ENCODE data around the gene CDH4. TPM values are rescaled to one million over a fixed set of nuclear protein-coding genes. Genes with fewer than 3 reads are reported as not detected.
"Not testable (repeated sequence)": the region's sequence is repeated elsewhere in the genome, so short reads cannot be mapped to it uniquely, and the experiment has no call there.

The CDH4 gene
- total RNA-seq, 2 experiments from 2014 or later, result 0.10 to 0.15 TPM

GRCh38 chr20:61399433-61399832, 147.4 kb downstream of the CDH4 start:
- Mint-ChIP-seq H3K27ac (no peak overlapping the region), H3K4me3 (no peak overlapping the region), H3K4me1 (ENCODE audit: low read depth) (no peaks in the 10 kb centered on the region), H3K36me3 (ENCODE audit: low read depth) (no peaks in the 10 kb centered on the region), H3K27me3 (ENCODE audit: low read depth) (no peaks in the 10 kb centered on the region), H3K9me3 (no peaks in the 10 kb centered on the region)
- intact Hi-C loops (cut with micrococcal nuclease), result no loop called here
- CTCF ChIA-PET, result no interaction called here
- no peak for DNase-seq

GRCh38 chr20:61400499-61400898, 148.4 kb downstream of the CDH4 start:
- intact Hi-C loops (cut with micrococcal nuclease), result no loop called here
- Mint-ChIP-seq H3K27ac (no peak overlapping the region), H3K36me3 (ENCODE audit: low read depth) (no peaks in the 10 kb centered on the region), H3K9me3 (no peaks in the 10 kb centered on the region), H3K4me1 (ENCODE audit: low read depth) (no peaks in the 10 kb centered on the region), H3K27me3 (ENCODE audit: low read depth) (no peaks in the 10 kb centered on the region), H3K4me3 (no peak overlapping the region)
- no peak for DNase-seq
- CTCF ChIA-PET, result no interaction called here

- CTCF ChIA-PET, result no interaction called here
- Mint-ChIP-seq H3K4me1 (ENCODE audit: low read depth) (no peaks in the 10 kb centered on the region), H3K27me3 (ENCODE audit: low read depth) (no peaks in the 10 kb centered on the region), H3K4me3 (no peak overlapping the region), H3K9me3 (peaks cover 3% of the 10 kb centered on the region), H3K27ac (no peak overlapping the region), H3K36me3 (ENCODE audit: low read depth) (no peaks in the 10 kb centered on the region)
- DNase-seq, result no peak
- intact Hi-C loops (cut with micrococcal nuclease), result no loop called here
Observed at GRCh38 chr20:61404303-61404702, 152.2 kb downstream of the CDH4 start.

- Mint-ChIP-seq H3K4me3 (no peak overlapping the region), H3K4me1 (ENCODE audit: low read depth) (no peaks in the 10 kb centered on the region), H3K36me3 (ENCODE audit: low read depth) (no peaks in the 10 kb centered on the region), H3K27me3 (ENCODE audit: low read depth) (no peaks in the 10 kb centered on the region), H3K9me3 (peaks cover 3% of the 10 kb centered on the region), H3K27ac (no peak overlapping the region)
- intact Hi-C loops (cut with micrococcal nuclease), result no loop called here
- CTCF ChIA-PET, result interaction anchor here (0.6 kb wide), 1 partner anchor 1064 kb away, joined by 3 read pairs; no protein-coding TSS in a partner anchor
- no peak for DNase-seq
Observed at GRCh38 chr20:61405007-61405406, 152.9 kb downstream of the CDH4 start.

DNA sequence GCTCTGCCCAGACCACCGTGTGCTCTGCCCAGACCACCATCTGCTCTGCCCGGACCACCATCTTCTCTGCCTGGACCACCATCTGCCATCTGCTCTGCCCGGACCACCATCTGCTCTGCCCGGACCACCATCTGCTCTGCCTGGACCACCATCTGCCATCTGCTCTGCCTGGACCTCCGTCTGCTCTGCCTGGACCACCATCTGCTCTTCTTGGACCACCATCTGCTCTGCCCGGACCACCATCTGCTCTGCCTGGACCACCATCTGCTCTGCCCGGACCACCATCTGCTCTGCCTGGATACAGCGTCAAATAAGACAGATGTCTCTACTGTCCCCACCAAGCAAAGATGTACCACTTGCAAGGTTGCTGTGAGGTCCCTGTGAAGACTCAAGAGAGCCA, 154.7 kb downstream of the CDH4 start:
- DNase-seq; intact Hi-C loops (cut with micrococcal nuclease); H3K27me3 Mint-ChIP-seq (ENCODE audit: low read depth); H3K27ac Mint-ChIP-seq; H3K9me3 Mint-ChIP-seq; CTCF ChIA-PET; H3K4me3 Mint-ChIP-seq; H3K36me3 Mint-ChIP-seq (ENCODE audit: low read depth); H3K4me1 Mint-ChIP-seq (ENCODE audit: low read depth): not testable (repeated sequence)

DNA sequence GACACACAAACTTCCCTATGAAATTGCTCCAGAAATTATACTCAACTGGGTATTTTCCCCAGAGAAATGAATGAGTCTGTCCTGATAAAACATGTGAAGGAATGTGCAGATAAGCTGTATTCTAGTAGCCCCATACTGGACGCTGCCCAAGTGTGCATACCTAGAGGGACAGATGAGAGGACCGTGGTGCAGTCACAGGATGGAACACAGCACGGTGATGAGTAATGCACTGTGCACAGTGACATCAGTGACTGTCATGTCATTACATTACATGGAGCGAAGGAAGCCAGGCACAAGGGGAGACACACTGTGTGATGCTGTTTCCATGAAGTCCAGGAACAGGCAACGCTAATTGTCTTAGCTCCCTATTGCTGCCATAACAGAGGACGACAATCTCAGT, 155.5 kb downstream of the CDH4 start:
- H3K27me3 Mint-ChIP-seq (ENCODE audit: low read depth), result no peaks in the 10 kb centered on the region
- H3K36me3 Mint-ChIP-seq (ENCODE audit: low read depth), result no peaks in the 10 kb centered on the region
- CTCF ChIA-PET, result no interaction called here
- no peak for DNase-seq
- intact Hi-C loops (cut with micrococcal nuclease), result no loop called here
- H3K4me1 Mint-ChIP-seq (ENCODE audit: low read depth), result no peaks in the 10 kb centered on the region
- H3K4me3 Mint-ChIP-seq, result no peak overlapping the region
- no peak overlapping the region for H3K27ac Mint-ChIP-seq
- peaks cover 3% of the 10 kb centered on the region for H3K9me3 Mint-ChIP-seq

- no peaks in the 10 kb centered on the region for H3K27me3 Mint-ChIP-seq (ENCODE audit: low read depth)
- H3K36me3 Mint-ChIP-seq (ENCODE audit: low read depth), result no peaks in the 10 kb centered on the region
- no peaks in the 10 kb centered on the region for H3K4me1 Mint-ChIP-seq (ENCODE audit: low read depth)
- DNase-seq, result no peak
- peaks cover 3% of the 10 kb centered on the region for H3K9me3 Mint-ChIP-seq
- no peak overlapping the region for H3K27ac Mint-ChIP-seq
- CTCF ChIA-PET, result no interaction called here
- no peak overlapping the region for H3K4me3 Mint-ChIP-seq
- intact Hi-C loops (cut with micrococcal nuclease), result no loop called here
Observed at GRCh38 chr20:61408951-61409740, 157.1 kb downstream of the CDH4 start.

DNA sequence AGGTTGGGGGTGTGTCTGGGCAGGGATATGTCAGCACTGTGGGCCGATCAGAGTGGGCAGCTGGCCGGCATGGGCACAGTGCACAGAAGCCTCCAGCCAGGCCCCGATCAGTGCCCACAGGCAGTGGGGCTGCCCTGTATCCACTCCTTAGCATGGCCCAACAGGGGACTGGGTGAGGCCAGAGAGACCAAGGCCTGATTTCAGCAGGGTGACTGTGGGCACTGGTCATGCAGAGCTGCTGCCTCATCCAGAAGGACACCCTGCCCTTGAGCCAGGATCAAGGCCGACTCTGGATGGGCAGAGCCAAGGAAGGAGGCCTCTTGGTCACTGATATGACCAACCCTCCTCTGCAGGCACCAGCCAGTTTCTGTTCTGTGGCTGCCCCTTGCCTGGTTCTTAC, 159.7 kb downstream of the CDH4 start:
- no peaks in the 10 kb centered on the region for H3K4me1 Mint-ChIP-seq (ENCODE audit: low read depth)
- peaks cover 2% of the 10 kb centered on the region for H3K9me3 Mint-ChIP-seq
- no peak for DNase-seq
- no peaks in the 10 kb centered on the region for H3K36me3 Mint-ChIP-seq (ENCODE audit: low read depth)
- no peaks in the 10 kb centered on the region for H3K27me3 Mint-ChIP-seq (ENCODE audit: low read depth)
- intact Hi-C loops (cut with micrococcal nuclease), result no loop called here
- CTCF ChIA-PET, result no interaction called here
- H3K27ac Mint-ChIP-seq, result no peak overlapping the region
- H3K4me3 Mint-ChIP-seq, result no peak overlapping the region

DNA sequence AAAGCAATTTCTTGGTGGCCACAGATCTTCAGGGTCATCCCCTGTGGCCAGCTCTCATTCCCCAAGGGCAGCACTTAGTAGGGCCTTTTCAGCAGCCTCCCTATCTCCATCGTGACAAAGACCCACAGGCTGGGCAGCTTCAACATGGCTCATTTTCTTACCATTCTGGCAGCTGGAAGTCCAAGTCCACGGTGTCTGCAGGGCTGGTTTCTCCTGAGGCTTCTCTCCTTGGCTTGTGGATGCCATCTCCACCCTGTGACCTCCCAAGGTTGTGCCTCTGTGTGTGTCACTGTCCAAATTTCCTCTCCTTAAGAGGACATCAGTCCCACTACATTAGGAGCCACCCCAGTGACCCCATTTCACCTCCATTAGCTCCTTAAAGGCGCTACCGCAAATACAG, 161.7 kb downstream of the CDH4 start:
- intact Hi-C loops (cut with micrococcal nuclease), result no loop called here

DNA sequence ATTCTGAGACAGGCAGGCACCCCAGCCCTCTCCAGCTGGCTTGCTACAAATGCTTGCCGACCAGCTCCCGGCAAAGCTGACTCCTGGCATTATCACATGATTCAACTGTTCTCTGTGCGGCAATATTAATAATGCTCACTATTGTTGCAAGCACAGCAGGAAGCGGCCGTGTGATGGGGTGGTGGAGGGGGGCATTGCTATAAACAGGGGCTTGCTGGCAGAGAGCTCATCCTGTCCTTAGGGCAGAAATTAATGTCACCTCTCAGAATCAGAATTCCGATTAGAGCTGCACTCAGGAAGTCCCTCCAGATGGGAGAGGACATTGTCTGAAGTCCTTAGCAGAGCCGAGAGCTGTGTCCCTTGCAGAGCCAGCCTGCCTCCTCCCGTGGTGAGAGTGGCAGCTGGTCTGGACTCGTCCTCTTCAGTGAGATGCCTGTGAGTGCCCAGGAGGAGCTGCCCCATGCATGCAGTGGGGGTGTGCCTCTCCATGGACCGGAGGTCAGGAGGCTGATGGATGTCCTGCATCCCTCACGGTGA, 162.5 kb downstream of the CDH4 start:
- Mint-ChIP-seq H3K4me3 (no peak overlapping the region), H3K4me1 (ENCODE audit: low read depth) (no peaks in the 10 kb centered on the region), H3K27ac (no peak overlapping the region), H3K27me3 (ENCODE audit: low read depth) (no peaks in the 10 kb centered on the region), H3K36me3 (ENCODE audit: low read depth) (no peaks in the 10 kb centered on the region), H3K9me3 (no peaks in the 10 kb centered on the region)
- DNase-seq, result no peak
- CTCF ChIA-PET, result no interaction called here
- intact Hi-C loops (cut with micrococcal nuclease), result no loop called here

More for the DNA sequence above, 161.7 kb downstream of the CDH4 start:
- Mint-ChIP-seq H3K4me1 (ENCODE audit: low read depth) (no peaks in the 10 kb centered on the region), H3K9me3 (no peaks in the 10 kb centered on the region), H3K36me3 (ENCODE audit: low read depth) (no peaks in the 10 kb centered on the region), H3K27me3 (ENCODE audit: low read depth) (no peaks in the 10 kb centered on the region), H3K27ac (no peak overlapping the region), H3K4me3 (no peak overlapping the region)
- DNase-seq, result no peak
- CTCF ChIA-PET, result no interaction called here

GRCh38 chr20:61416546-61416945, 164.5 kb downstream of the CDH4 start:
- H3K9me3 Mint-ChIP-seq, result no peaks in the 10 kb centered on the region
- H3K36me3 Mint-ChIP-seq (ENCODE audit: low read depth), result no peaks in the 10 kb centered on the region
- intact Hi-C loops (cut with micrococcal nuclease), result no loop called here
- DNase-seq, result no peak
- H3K4me1 Mint-ChIP-seq (ENCODE audit: low read depth), result no peaks in the 10 kb centered on the region
- no peak overlapping the region for H3K4me3 Mint-ChIP-seq
- H3K27me3 Mint-ChIP-seq (ENCODE audit: low read depth), result no peaks in the 10 kb centered on the region
- no peak overlapping the region for H3K27ac Mint-ChIP-seq
- CTCF ChIA-PET, result interaction anchor here (0.7 kb wide), 1 partner anchor 863 kb away, joined by 4 read pairs; no protein-coding TSS in a partner anchor

GRCh38 chr20:61417221-61417941, 165.3 kb downstream of the CDH4 start:
- DNase-seq, result no peak
- no peaks in the 10 kb centered on the region for H3K36me3 Mint-ChIP-seq (ENCODE audit: low read depth)
- no peaks in the 10 kb centered on the region for H3K27me3 Mint-ChIP-seq (ENCODE audit: low read depth)
- no peak overlapping the region for H3K4me3 Mint-ChIP-seq
- CTCF ChIA-PET, result no interaction called here
- no peak overlapping the region for H3K27ac Mint-ChIP-seq
- no peaks in the 10 kb centered on the region for H3K4me1 Mint-ChIP-seq (ENCODE audit: low read depth)
- intact Hi-C loops (cut with micrococcal nuclease), result no loop called here
- no peaks in the 10 kb centered on the region for H3K9me3 Mint-ChIP-seq

DNA sequence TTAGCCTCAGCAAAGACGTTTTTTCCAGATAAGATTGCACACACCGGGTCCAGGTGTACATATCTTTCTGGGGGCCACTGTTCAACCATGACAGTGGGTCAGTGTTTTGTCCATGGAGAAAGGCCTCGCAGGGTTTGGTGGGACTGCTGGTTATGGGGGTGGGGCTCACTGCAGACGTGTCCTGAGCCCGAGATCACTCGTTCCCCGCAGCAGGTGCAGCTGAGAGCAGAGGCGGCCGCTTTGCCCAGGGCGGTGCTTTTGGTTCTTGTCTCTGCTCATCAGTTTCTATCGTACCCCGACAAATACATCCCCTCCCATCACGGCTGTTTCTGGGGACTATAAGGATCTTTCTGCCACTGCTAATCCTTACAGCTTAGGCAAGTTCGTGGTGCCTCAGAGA, 166.9 kb downstream of the CDH4 start:
- Mint-ChIP-seq H3K4me1 (ENCODE audit: low read depth) (no peaks in the 10 kb centered on the region), H3K27ac (no peak overlapping the region), H3K4me3 (no peak overlapping the region), H3K36me3 (ENCODE audit: low read depth) (no peaks in the 10 kb centered on the region), H3K27me3 (ENCODE audit: low read depth) (no peaks in the 10 kb centered on the region), H3K9me3 (no peaks in the 10 kb centered on the region)
- no peak for DNase-seq
- intact Hi-C loops (cut with micrococcal nuclease), result no loop called here
- CTCF ChIA-PET, result interaction anchor here (0.6 kb wide), 1 partner anchor 1912 kb away, joined by 6 read pairs; no protein-coding TSS in a partner anchor
